K562 (cell line): ENCODE results near the gene SLC25A26. TPM values are rescaled to one million over a fixed set of nuclear protein-coding genes. Genes with fewer than 3 reads are reported as not detected.

ENCODE experiments used
- CGGBP1 ChIP-seq: fragments of 250-450 bp; sonication (Bioruptor Pico); IDR thresholded peaks from 2 replicates; pipeline ENCODE4 v1.9.0; 2021; ENCODE audit warnings: mild to moderate bottlenecking
- CTCF ChIP-seq, 3 experiments: IDR thresholded peaks in 2 of 3; conservative IDR thresholded peaks in 1 of 3; 2 replicates each; pipeline ENCODE4 v1.5.1; 2011 to 2012; ENCODE audit warnings: low read length in 3 of 3, mild to moderate bottlenecking in 3 of 3, control low read depth in 2 of 3, improper control_type of control experiment in 1 of 3, inconsistent platforms in 1 of 3, low read depth in 1 of 3, mixed read lengths in 1 of 3, moderate library complexity in 1 of 3; ENCODE audit not compliant: insufficient read depth in 2 of 3
- HDAC8 ChIP-seq: fragments of 450-650 bp; IDR thresholded peaks from 2 replicates; pipeline ENCODE4 v1.6.1; 2016; ENCODE audit warnings: mild to moderate bottlenecking, missing genetic modification characterization, moderate library complexity, missing compliant biosample characterization
- NFE2 ChIP-seq: IDR thresholded peaks from 2 replicates; pipeline ENCODE4 v1.6.1; 2014; ENCODE audit warnings: antibody characterized with exemption, low read depth
- ZNF134 ChIP-seq: fragments of 250-450 bp; sonication (Bioruptor Pico); conservative IDR thresholded peaks from 2 replicates; pipeline ENCODE4 v1.4.0; 2020
- ZNF398 ChIP-seq: fragments of 250-450 bp; sonication (Bioruptor Pico); IDR thresholded peaks from 2 replicates; pipeline ENCODE4 v1.8.0; 2021; ENCODE audit warnings: moderate library complexity, mild to moderate bottlenecking, inconsistent platforms
- polyA plus RNA-seq, 8 experiments: library from polyadenylated mRNA; depleted of rRNA in 4 of 8; stranded (reverse) in 5 of 8; unstranded in 3 of 8; fragments of >200 nt; fragmentation: Nextera tagmentation in 2 of 8; fragmentation: Illumina TruSeq in 1 of 8; extraction: Ambion mirVana in 2 of 8; extraction: Trizol in 1 of 8; gene quantifications; 2 replicates each; pipeline versions ENCODE4 v1.2.1 to v1.2.3, GENCODE V29; 2011 to 2014; ENCODE audit warnings: inconsistent platforms in 1 of 8, missing spikeins in 1 of 8
- total RNA-seq, 7 experiments: library from RNA; depleted of rRNA in 6 of 7; stranded (reverse); fragments of >200 nt in 6 of 7; fragmentation: Illumina TruSeq in 2 of 7; extraction: Trizol in 2 of 7; gene quantifications; 2 replicates each; pipeline versions ENCODE4 v1.2.1 to v1.2.3, GENCODE V29; 2011 to 2021; ENCODE audit warnings: low replicate concordance in 1 of 7

Gene SLC25A26
- total and polyA plus RNA-seq, 9 of the 15 experiments (the other 6 are each of a cell fraction or from before 2014, with no cell fraction given) = 7.2 to 29.1 (median 12.6) TPM

- TF ChIP-seq CTCF (IDR thresholded peaks at IDR 0.05 in 2 of 3, conservative IDR thresholded peaks at IDR 0.05 in 1 of 3; ENCODE audit: insufficient read depth in 2 of 3, low read depth in 1 of 3, low read length in 3 of 3) (no peak), ZNF398 (CRISPR knock-in tag) (no peak), CGGBP1 (CRISPR knock-in tag) (no peak), NFE2 (no peak), HDAC8 (tag) (no peak), ZNF134 (CRISPR knock-in tag) (no peak)
Measured at GRCh38 chr3:66220602-66221377, at the start of gene SLC25A26 (continued).
